Panc1 (cell line): Measurements from ENCODE around the gene MUC5AC. TPM values are rescaled to one million over a fixed set of nuclear protein-coding genes. Genes with fewer than 3 reads are reported as not detected.

Experiments used
- ATAC-seq: fragments of 200-7000 bp; cut with Tn5 transposase; 2 replicates; pipeline ENCODE4 v1.9.1; 2020; ENCODE audit warnings: mild to moderate bottlenecking, moderate library complexity
- BruUV-seq: library from RNA; stranded (reverse); fragments of 400-500 nt; replicated peaks from 2 replicates; lab custom pipeline; 2021; lab: Mats Ljungman, UMichigan
- CTCF ChIA-PET: fragments of 300-600 bp; sonication (Branson Sonifier 250); formaldehyde crosslinking; loops from one replicate; lab custom pipeline; 2022; ENCODE audit warnings: antibody characterized with exemption; lab: Charles Lee
- POLR2A ChIA-PET: fragments of 300-600 bp; sonication (Branson Sonifier 250); formaldehyde crosslinking; loops from one replicate; lab custom pipeline; 2022; ENCODE audit warnings: antibody characterized with exemption; lab: Charles Lee
- DNase-seq: peaks from one replicate; pipeline ENCODE4 v3.0.0-alpha.2; 2010; ENCODE audit warnings: low read depth, low spot score
- H3K27ac ChIP-seq: 2 replicates; pipeline ENCODE4 v1.5.1; 2011; ENCODE audit warnings: mild to moderate bottlenecking, low read length, inconsistent platforms
- H3K27me3 ChIP-seq: fragments of 200-500 bp; sonication (Bioruptor generic); 2 replicates; pipeline ENCODE4 v1.6.0; 2014; ENCODE audit warnings: low read length, inconsistent platforms; ENCODE audit not compliant: control insufficient read depth, insufficient read depth
- H3K36me3 ChIP-seq: fragments of 200-500 bp; sonication (Bioruptor generic); 2 replicates; pipeline ENCODE4 v1.5.1; 2014; ENCODE audit warnings: inconsistent platforms, mild to moderate bottlenecking, low read length, moderate library complexity; ENCODE audit not compliant: control insufficient read depth, insufficient read depth
- H3K4me1 ChIP-seq: 2 replicates; pipeline ENCODE4 v1.5.1; 2011; ENCODE audit warnings: inconsistent platforms, mild to moderate bottlenecking, low read length, moderate library complexity; ENCODE audit not compliant: control insufficient read depth, insufficient read depth
- H3K4me3 ChIP-seq, 2 experiments: 2 replicates each; pipeline ENCODE4 v1.5.1; 2011 to 2012; ENCODE audit warnings: low read depth in 2 of 2, low read length in 2 of 2, mild to moderate bottlenecking in 2 of 2, inconsistent platforms in 1 of 2, moderate library complexity in 1 of 2
- H3K9me3 ChIP-seq: fragments of 200-500 bp; sonication (Bioruptor generic); 2 replicates; pipeline ENCODE4 v1.5.1; 2014; ENCODE audit warnings: low read depth, mild to moderate bottlenecking, inconsistent platforms, low read length, moderate library complexity; ENCODE audit not compliant: control insufficient read depth, insufficient read depth
- CTCF ChIP-seq: fragments of 450-650 bp; IDR thresholded peaks from 2 replicates; pipeline ENCODE4 v1.5.1; 2017; ENCODE audit warnings: mild to moderate bottlenecking
- POLR2AphosphoS5 ChIP-seq: IDR thresholded peaks from 2 replicates; pipeline ENCODE4 v1.6.1; 2012; ENCODE audit warnings: mild to moderate bottlenecking, low read depth, low read length, moderate library complexity
- REST ChIP-seq, 2 experiments: IDR thresholded peaks; 2 replicates each; pipeline ENCODE4 v1.6.1; 2011 to 2012; ENCODE audit warnings: low read depth in 2 of 2, control low read depth in 1 of 2, low read length in 1 of 2, mild to moderate bottlenecking in 1 of 2, moderate library complexity in 1 of 2; ENCODE audit not compliant: insufficient read depth in 1 of 2
- SIN3A ChIP-seq: IDR thresholded peaks from 2 replicates; pipeline ENCODE4 v1.6.1; 2012; ENCODE audit warnings: low read depth, mild to moderate bottlenecking, low read length, moderate library complexity, borderline replicate concordance; ENCODE audit not compliant: insufficient read depth
- TCF7L2 ChIP-seq: IDR thresholded peaks from 2 replicates; pipeline ENCODE4 v1.6.1; 2011; ENCODE audit warnings: mild to moderate bottlenecking, low read depth, low read length, inconsistent platforms
- in situ Hi-C: cut with HindIII; loops from 2 replicates; pipeline ENCODE4 v1.10.0; 2016; ENCODE audit warnings: low sequenced_read_pairs, low pct_unique_long_range_greater_than_20kb
- intact Hi-C: fragments of 100-400 bp; cut with micrococcal nuclease; formaldehyde crosslinking; loops from one replicate; pipeline ENCODE4 v1.10.0; 2022; ENCODE audit not compliant: unreplicated experiment
- total RNA-seq: library from RNA; stranded (reverse); gene quantifications from one replicate; pipeline ENCODE4 v1.2.1, GENCODE V29; 2021; ENCODE audit not compliant: unreplicated experiment

The MUC5AC gene
- total RNA-seq, 1 experiment from 2014 or later: 0.03 TPM

GRCh38 chr11:1116104-1116503 is 41.6 kb upstream of the MUC5AC start:
- no peaks in the 10 kb centered on the region for H3K36me3 ChIP-seq
- CTCF ChIA-PET: interaction anchor here (0.8 to 1.7 kb wide), 2 partner anchors 37 to 86 kb away, joined by 3 to 4 read pairs; no protein-coding TSS in a partner anchor
- no TSS peak for BruUV-seq
- DNase-seq (no peak), ATAC-seq (no peak)
- H3K27me3 ChIP-seq: no peaks in the 10 kb centered on the region
- in situ Hi-C loops: no loop called here
- peaks cover 17% of the 10 kb centered on the region for H3K4me1 ChIP-seq
- peak overlapping the region; percentile 49 for H3K27ac ChIP-seq
- intact Hi-C loops: loop anchor here (10.0 kb wide), 1 partner anchor 109 kb away; the partner anchor contains the start of gene MUC5B
- H3K9me3 ChIP-seq: no peaks in the 10 kb centered on the region
- POLR2A ChIA-PET: no interaction called here
- TF ChIP-seq TCF7L2 (no peak), CTCF (no peak), SIN3A (no peak), REST (IDR thresholded peaks at IDR 0.05; ENCODE audit: insufficient read depth in 1 of 2, low read depth in 2 of 2, low read length in 1 of 2) (no peak), POLR2AphosphoS5 (no peak)
- no peak overlapping the region for H3K4me3 ChIP-seq

GRCh38 chr11:1116666-1117390 is 40.9 kb upstream of the MUC5AC start:
- H3K27ac ChIP-seq: peak overlapping the region; percentile 49
- no TSS peak for BruUV-seq
- H3K4me1 ChIP-seq: peaks cover 21% of the 10 kb centered on the region
- H3K36me3 ChIP-seq: no peaks in the 10 kb centered on the region
- no peak for TF ChIP-seq SIN3A
- no peak for TF ChIP-seq CTCF
- no peak for TF ChIP-seq REST (IDR thresholded peaks at IDR 0.05; ENCODE audit: insufficient read depth in 1 of 2, low read depth in 2 of 2, low read length in 1 of 2)
- no peak overlapping the region for H3K4me3 ChIP-seq
- no peak for ATAC-seq
- no peak for DNase-seq
- CTCF ChIA-PET: interaction anchor here (1.7 kb wide), 1 partner anchor 86 kb away, joined by 4 read pairs; no protein-coding TSS in a partner anchor
- POLR2A ChIA-PET: interaction anchor here (0.6 kb wide), 1 partner anchor 412 kb away, joined by 4 read pairs; no protein-coding TSS in a partner anchor
- intact Hi-C loops: loop anchor here (10.0 kb wide), 1 partner anchor 108 kb away; the partner anchor contains the start of gene MUC5B
- H3K27me3 ChIP-seq: no peaks in the 10 kb centered on the region
- H3K9me3 ChIP-seq: no peaks in the 10 kb centered on the region
- in situ Hi-C loops: no loop called here
